T-helper 2 cell treated with Interferon-gamma antibody and Interleukin-4, amounts not matched to agents 5 μg/mL and 100 μg/mL, for 36 hours (primary cell): ENCODE measurements around the gene FHIT.

Experiments
- DNase-seq: peaks from one replicate; pipeline ENCODE4 v3.0.0; 2021; ENCODE audit warnings: low spot score
- H3K27ac Mint-ChIP-seq: one replicate; pipeline ENCODE4 v1.8.0; 2021; ENCODE audit warnings: mild to moderate bottlenecking, mixed read lengths
- H3K27me3 Mint-ChIP-seq: one replicate; pipeline ENCODE4 v1.8.0; 2021; ENCODE audit warnings: low read depth, mixed read lengths
- H3K36me3 Mint-ChIP-seq: one replicate; pipeline ENCODE4 v1.8.0; 2021; ENCODE audit warnings: low read depth, mixed read lengths
- H3K4me1 Mint-ChIP-seq: one replicate; pipeline ENCODE4 v1.8.0; 2021; ENCODE audit warnings: low read depth, mixed read lengths
- H3K4me3 Mint-ChIP-seq: one replicate; pipeline ENCODE4 v1.8.0; 2022; ENCODE audit warnings: mild to moderate bottlenecking, moderate library complexity, mixed read lengths
- H3K9me3 Mint-ChIP-seq: one replicate; pipeline ENCODE4 v1.8.0; 2021; ENCODE audit warnings: mixed read lengths

The FHIT gene

DNA sequence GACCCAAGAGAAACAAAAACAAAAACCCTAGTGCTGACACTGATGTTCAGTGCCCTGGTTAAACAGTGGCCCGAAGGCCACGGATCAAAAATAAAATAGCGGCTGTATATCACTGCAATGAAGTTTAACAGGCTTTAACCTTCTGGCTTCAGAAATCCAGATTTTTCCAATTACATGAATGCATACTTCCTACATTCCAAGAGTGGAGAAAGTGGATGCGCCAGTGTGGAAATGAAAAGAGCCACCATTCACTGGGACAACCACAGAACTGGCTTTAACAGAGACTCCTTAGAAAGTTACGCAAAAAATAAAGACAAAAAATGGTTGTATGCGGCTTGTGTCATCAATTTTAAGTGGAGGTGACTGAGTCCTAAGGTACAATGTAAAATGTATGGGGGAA is 522.2 kb downstream of the FHIT start:
- Mint-ChIP-seq H3K4me1 (no peaks in the 10 kb centered on the region), H3K9me3 (peaks cover 11% of the 10 kb centered on the region), H3K27me3 (no peaks in the 10 kb centered on the region), H3K27ac (no peak overlapping the region), H3K4me3 (no peak overlapping the region), H3K36me3 (no peaks in the 10 kb centered on the region)
- no peak for DNase-seq

DNA sequence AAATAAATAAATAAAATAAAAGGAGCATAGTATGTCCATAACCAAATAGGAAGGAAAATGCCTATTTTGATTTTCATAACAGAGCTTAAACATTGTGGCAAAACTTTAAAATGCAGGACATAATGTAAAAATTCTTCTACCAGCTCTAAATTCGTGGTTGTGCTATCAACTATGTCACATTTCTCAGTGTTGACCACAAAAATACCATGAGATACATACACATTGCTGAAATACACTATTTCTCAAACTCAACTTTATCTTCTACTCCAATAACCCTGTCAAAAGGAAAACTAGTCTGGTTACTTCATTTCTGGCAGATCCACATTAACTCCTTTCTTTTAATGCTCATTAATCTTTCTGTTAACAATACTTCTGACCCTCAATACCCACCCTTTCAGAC is 523.2 kb downstream of the FHIT start:
- DNase-seq = no peak
- no peak overlapping the region for H3K27ac Mint-ChIP-seq
- H3K36me3 Mint-ChIP-seq = no peaks in the 10 kb centered on the region
- H3K9me3 Mint-ChIP-seq = peaks cover 3% of the 10 kb centered on the region
- H3K4me1 Mint-ChIP-seq = no peaks in the 10 kb centered on the region
- H3K4me3 Mint-ChIP-seq = no peak overlapping the region
- no peaks in the 10 kb centered on the region for H3K27me3 Mint-ChIP-seq

DNA sequence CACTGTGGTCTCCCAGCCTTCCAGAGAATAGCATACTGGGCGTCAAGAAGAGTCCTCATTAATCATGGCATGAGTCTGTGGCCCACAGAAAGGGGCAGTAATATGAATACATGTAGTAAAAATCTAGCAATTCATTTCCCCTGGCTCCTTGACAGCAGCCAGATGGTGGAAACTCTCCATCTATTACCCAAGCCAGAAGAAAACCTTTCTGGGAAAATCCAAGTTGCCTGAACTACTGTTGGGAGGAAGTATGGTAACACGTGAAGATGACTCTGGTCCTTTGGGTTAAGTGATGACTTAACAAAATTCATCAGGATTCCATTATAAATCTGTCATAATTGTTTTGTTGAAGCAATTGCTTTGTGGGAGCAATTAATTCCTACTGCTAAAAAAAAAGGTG is 530.5 kb downstream of the FHIT start:
- Mint-ChIP-seq H3K27ac (no peak overlapping the region), H3K9me3 (no peaks in the 10 kb centered on the region), H3K4me3 (no peak overlapping the region), H3K27me3 (no peaks in the 10 kb centered on the region), H3K4me1 (no peaks in the 10 kb centered on the region), H3K36me3 (no peaks in the 10 kb centered on the region)
- no peak for DNase-seq

DNA sequence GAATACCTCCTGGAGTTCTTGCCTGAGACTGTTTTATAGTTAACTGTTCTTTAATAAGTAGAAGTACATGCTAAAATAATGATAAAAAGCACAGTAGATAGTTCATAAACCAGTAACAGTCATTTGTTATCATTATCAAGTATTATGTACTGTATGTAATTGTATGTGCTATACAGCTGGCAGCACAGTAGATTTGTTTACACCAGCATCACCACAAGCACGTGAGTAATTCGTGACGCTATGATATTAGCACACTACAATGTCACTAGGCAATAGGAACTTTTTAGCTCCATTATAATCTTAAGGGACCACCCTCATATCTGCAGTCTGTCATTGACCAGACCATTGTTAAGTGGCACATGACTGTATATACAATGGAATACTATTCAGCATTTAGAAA is 534.7 kb downstream of the FHIT start:
- DNase-seq = no peak
- H3K36me3 Mint-ChIP-seq = no peaks in the 10 kb centered on the region
- H3K27me3 Mint-ChIP-seq = no peaks in the 10 kb centered on the region
- H3K4me3 Mint-ChIP-seq = no peak overlapping the region
- no peak overlapping the region for H3K27ac Mint-ChIP-seq
- H3K9me3 Mint-ChIP-seq = peaks cover 3% of the 10 kb centered on the region
- H3K4me1 Mint-ChIP-seq = no peaks in the 10 kb centered on the region

DNA sequence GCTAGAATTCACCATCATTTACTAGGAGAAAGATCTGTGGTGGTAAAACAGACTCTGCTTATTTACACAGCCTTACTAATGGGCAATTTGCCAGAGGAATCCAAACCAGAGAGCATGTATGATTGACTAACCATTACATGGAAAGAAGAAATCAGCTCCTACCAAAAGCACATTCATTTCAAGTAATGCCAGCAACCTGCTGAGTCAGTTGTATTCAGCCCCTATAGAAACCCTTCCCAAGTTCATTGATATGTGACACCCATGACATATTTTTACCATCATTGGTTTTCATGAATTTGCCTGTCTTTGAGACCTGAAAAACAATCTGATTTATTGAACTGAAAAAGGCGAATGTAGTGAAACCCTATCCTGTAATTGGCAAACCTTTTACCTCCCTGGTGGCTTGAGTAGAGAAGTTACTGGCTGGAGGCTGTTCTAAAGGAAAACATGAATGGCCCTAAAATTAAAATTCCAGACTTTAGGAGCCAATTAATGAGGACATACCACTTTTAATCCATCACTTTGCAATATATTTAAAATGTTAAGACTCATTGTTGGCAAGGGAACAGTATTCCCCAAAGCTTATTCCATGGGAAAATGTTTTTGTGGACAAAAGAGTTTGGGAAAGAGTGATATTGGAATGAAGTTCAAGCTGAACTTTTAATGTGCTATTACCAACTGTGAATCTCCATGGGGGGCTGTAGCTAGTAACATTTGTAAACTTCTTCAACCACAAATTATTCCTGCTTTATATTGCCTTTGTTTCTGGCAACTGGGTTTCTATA is 542.9 kb downstream of the FHIT start:
- Mint-ChIP-seq H3K36me3 (peaks cover 2% of the 10 kb centered on the region), H3K27me3 (no peaks in the 10 kb centered on the region), H3K9me3 (peaks cover 6% of the 10 kb centered on the region), H3K4me3 (no peak overlapping the region), H3K4me1 (no peaks in the 10 kb centered on the region), H3K27ac (no peak overlapping the region)
- DNase-seq = no peak

DNA sequence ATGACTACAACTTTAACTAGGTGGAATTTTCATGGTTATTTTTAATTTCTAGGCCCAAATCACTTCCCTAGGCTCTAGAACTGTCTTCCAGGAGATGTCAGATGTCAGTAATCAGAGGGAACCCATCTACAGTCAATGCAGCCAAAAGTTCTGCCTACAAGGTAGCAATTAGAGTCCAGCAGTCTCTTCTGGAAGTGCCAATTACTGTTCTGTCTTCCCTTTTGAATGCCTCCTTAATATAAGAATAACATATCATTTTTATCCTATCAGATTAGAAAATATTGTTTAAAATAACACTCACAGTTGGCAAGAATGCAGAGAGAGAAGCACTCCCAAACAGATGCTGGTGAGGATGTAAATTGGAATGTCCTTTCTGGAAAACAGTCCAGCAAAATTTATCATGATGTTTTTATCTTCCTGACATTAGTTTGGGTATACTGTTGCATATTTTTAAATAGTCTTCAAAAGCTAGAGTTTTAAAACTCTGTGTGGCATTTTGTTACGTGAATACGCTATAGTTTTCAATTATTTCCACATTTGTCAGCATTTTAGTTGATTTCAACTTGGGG is 543.7 kb downstream of the FHIT start:
- H3K27ac Mint-ChIP-seq = no peak overlapping the region
- peaks cover 2% of the 10 kb centered on the region for H3K36me3 Mint-ChIP-seq
- no peaks in the 10 kb centered on the region for H3K4me1 Mint-ChIP-seq
- no peak overlapping the region for H3K4me3 Mint-ChIP-seq
- peaks cover 6% of the 10 kb centered on the region for H3K9me3 Mint-ChIP-seq
- DNase-seq = no peak
- no peaks in the 10 kb centered on the region for H3K27me3 Mint-ChIP-seq

DNA sequence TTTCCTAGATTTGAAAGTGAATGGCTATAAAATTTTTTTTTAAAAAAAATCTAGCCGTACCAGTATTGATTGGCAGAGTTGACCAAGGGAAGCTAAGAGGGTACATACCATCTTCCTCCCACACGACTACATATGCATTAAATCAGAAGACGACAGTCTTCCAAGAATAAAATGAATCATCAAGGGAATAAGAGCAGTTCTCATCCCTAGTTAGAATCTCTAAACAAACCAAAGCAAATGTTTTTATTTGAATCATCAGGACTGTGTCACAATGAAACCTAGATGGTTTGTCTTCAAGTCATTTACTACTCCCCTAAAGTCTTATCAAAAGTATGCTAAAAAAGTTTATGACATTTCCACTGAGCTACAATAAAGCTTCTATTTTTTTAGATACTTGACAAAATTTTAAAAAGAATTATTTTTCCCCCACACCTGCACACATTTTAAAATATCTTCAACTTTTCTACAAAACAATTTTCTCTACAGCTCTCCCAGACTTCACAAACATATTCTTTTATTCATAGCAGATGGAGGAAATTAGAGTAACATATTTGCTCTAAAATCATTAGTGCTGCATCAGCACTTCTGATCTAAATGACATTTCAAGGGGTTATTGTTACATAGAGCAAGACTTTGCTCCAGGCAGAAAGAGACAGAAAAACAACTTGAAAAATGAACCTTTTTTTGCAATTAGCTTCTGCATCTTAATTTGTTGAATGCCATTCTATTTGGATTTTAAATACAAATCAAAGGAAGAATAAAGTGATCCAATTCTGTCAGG is 547.1 kb downstream of the FHIT start:
- Mint-ChIP-seq H3K27ac (no peak overlapping the region), H3K4me1 (no peaks in the 10 kb centered on the region), H3K9me3 (no peaks in the 10 kb centered on the region), H3K27me3 (no peaks in the 10 kb centered on the region), H3K4me3 (no peak overlapping the region), H3K36me3 (no peaks in the 10 kb centered on the region)
- DNase-seq = no peak

DNA sequence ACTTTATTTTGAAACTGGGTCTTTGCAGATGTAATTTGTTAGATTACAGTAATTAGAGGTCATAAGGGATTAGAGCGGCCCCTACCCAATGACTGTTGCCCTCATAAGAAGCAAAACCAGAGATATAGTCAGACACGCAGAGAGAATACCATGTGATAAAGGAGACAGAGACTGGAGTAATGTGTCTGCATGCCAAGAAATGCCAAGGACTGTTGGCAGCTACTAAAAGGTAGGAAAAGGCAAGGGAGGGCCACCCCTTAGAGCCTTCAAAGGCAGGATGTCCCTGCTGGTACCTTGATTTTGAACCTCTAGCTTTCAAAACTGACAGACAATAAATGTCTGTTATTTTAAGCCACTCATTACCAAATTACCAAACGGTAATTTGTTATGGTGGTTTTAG is 548.2 kb downstream of the FHIT start:
- no peak overlapping the region for H3K4me3 Mint-ChIP-seq
- no peaks in the 10 kb centered on the region for H3K36me3 Mint-ChIP-seq
- no peaks in the 10 kb centered on the region for H3K4me1 Mint-ChIP-seq
- no peaks in the 10 kb centered on the region for H3K9me3 Mint-ChIP-seq
- H3K27ac Mint-ChIP-seq = no peak overlapping the region
- H3K27me3 Mint-ChIP-seq = no peaks in the 10 kb centered on the region
- no peak for DNase-seq

DNA sequence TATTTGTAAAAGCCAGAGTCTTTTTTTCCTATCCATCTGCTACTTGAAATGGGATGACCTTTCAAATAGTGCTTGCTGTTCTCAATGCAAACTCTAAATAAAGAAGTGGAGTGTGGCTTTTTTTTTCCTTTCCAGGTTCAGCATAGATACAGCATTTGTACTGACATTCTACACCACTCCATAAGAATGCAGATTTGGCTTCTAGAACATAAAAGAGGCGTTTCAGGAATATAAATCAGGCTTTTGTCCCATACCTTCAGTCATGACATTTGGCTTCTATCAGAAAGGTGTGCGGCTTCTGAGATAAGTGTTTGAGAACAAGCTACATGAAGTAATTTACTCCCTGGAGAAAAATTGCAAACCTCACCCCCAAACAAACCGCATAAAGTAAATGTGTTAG is 553.1 kb downstream of the FHIT start:
- no peak for DNase-seq
- Mint-ChIP-seq H3K9me3 (no peaks in the 10 kb centered on the region), H3K4me1 (no peaks in the 10 kb centered on the region), H3K36me3 (no peaks in the 10 kb centered on the region), H3K4me3 (no peak overlapping the region), H3K27me3 (peaks cover 3% of the 10 kb centered on the region), H3K27ac (no peak overlapping the region)

DNA sequence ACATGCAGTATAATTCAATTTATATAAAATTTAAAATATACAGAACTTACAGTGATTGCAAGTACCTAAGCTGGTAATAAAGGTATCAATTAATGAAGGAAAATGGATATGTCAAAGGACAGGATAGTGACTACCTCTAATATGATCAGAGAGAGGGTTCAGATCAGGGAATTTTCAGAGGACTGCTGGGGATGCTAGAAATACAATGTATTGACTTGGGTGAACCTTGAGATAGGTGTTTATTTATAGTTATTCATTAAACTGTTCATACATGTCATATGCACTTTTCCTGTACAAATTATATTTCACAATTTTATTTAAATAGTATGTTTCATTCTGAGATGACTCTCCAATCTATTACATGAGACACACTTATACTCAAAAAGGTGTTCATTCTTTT is 554.1 kb downstream of the FHIT start:
- Mint-ChIP-seq H3K4me1 (no peaks in the 10 kb centered on the region), H3K4me3 (no peak overlapping the region), H3K27ac (no peak overlapping the region), H3K9me3 (no peaks in the 10 kb centered on the region), H3K36me3 (no peaks in the 10 kb centered on the region), H3K27me3 (peaks cover 3% of the 10 kb centered on the region)
- no peak for DNase-seq

DNA sequence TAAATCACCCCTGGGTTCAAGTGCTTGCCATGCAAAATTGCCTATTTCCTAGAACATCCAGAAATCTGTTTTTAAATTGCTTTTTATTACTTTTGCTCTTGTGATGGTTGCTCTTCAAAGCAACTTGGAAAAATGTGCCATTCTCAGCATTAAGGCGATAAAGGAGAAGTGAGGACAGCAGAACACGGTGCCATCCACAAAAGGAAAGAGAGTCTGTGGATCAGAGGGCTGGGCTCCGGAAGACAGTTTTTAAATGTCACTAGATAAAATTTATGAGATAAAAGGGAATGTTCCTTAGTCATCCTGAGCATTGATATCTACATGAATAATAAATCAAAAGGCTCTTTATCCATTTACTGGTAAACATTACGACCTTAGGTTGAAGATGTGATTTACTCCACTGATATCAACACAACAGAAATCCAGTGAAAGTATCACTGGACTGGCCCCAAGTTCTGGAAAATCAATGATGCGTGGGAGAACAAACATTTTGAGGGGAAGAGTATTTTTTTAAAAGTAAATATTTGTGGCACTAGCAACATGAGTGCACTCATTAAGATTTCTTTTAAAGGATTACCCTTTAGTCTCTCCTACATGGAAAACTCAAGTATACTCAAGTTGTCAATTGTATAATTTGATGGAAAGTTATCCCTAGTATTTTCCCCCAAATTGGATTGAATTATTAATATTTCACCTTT is 554.7 kb downstream of the FHIT start:
- H3K4me1 Mint-ChIP-seq = no peaks in the 10 kb centered on the region

DNA sequence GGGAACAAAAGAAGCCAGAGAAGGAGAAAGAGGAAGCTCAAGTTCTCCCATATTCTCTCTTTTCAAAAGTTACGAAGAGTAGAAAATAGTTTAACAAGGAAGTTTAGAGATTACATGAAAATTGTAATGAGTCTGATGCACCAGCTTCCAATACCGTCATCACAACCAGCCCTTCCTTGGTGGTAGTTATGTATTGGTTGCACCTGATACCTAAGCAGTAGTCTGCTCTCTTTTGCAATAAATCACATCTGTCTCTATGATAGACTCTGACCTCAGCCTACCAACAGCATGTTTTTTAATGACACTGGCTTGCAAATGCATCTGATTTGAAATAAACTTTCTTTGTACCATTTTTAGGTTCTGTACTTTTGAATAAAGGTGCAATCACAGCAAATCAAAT is 575.8 kb downstream of the FHIT start:
- no peak overlapping the region for H3K27ac Mint-ChIP-seq
- no peak overlapping the region for H3K4me3 Mint-ChIP-seq
- H3K27me3 Mint-ChIP-seq = no peaks in the 10 kb centered on the region
- no peak for DNase-seq
- H3K36me3 Mint-ChIP-seq = no peaks in the 10 kb centered on the region
- H3K9me3 Mint-ChIP-seq = no peaks in the 10 kb centered on the region
- peaks cover 2% of the 10 kb centered on the region for H3K4me1 Mint-ChIP-seq

More for the DNA sequence above, 554.7 kb downstream of the FHIT start:
- Mint-ChIP-seq H3K9me3 (no peaks in the 10 kb centered on the region), H3K27me3 (peaks cover 3% of the 10 kb centered on the region), H3K4me3 (no peak overlapping the region), H3K36me3 (no peaks in the 10 kb centered on the region), H3K27ac (no peak overlapping the region)
- no peak for DNase-seq

DNA sequence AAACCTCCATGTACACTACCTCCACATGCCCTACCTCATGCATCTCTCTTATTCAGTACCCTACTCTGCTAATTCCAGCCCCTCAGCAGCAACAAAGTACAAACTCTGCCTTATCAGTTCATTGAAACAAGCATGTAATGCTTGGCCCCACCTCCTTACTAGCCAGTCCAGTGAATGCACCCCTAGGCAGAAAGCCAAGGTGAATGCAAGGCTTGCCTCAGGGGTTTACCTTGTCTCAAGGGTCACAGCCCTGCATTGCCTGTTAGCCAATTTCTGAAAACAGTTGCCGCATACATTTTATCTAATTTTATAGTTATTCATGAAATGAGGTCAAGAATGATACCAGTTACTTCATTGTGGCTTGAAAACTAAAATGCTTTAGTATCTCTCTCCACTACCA is 576.4 kb downstream of the FHIT start:
- no peak overlapping the region for H3K4me3 Mint-ChIP-seq
- H3K9me3 Mint-ChIP-seq = no peaks in the 10 kb centered on the region
- H3K27ac Mint-ChIP-seq = no peak overlapping the region

DNA sequence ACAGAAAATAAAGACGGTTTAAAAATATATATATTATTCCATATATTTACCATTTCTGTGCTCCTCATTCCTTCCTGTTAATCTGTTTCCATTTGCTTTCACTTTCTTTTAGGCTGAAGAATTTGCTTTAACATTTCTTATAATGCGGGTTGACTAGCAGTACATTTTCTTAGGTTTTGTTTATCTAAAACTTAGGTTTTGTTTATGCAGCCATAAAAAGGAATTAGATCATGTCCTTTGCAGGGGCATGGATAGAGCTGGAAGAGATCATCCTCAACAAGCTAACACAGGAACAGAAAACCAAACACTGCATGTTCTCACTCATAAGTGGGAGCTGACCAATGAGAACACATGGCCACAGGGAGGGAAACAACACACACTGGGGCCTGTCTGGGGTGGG is 578.1 kb downstream of the FHIT start:
- Mint-ChIP-seq H3K4me3 (no peak overlapping the region), H3K27me3 (no peaks in the 10 kb centered on the region), H3K36me3 (no peaks in the 10 kb centered on the region)

More for the DNA sequence above, 576.4 kb downstream of the FHIT start:
- Mint-ChIP-seq H3K36me3 (no peaks in the 10 kb centered on the region), H3K4me1 (peaks cover 2% of the 10 kb centered on the region), H3K27me3 (no peaks in the 10 kb centered on the region)
- no peak for DNase-seq

More for the DNA sequence above, 578.1 kb downstream of the FHIT start:
- Mint-ChIP-seq H3K27ac (no peak overlapping the region), H3K4me1 (peaks cover 2% of the 10 kb centered on the region), H3K9me3 (no peaks in the 10 kb centered on the region)
- no peak for DNase-seq
